ENCODE measurements around the gene MYL5.
"Not testable (repeated sequence)": the region's sequence is repeated elsewhere in the genome, so short reads cannot be mapped to it uniquely, and the experiment has no call there.

The MYL5 gene

DNA sequence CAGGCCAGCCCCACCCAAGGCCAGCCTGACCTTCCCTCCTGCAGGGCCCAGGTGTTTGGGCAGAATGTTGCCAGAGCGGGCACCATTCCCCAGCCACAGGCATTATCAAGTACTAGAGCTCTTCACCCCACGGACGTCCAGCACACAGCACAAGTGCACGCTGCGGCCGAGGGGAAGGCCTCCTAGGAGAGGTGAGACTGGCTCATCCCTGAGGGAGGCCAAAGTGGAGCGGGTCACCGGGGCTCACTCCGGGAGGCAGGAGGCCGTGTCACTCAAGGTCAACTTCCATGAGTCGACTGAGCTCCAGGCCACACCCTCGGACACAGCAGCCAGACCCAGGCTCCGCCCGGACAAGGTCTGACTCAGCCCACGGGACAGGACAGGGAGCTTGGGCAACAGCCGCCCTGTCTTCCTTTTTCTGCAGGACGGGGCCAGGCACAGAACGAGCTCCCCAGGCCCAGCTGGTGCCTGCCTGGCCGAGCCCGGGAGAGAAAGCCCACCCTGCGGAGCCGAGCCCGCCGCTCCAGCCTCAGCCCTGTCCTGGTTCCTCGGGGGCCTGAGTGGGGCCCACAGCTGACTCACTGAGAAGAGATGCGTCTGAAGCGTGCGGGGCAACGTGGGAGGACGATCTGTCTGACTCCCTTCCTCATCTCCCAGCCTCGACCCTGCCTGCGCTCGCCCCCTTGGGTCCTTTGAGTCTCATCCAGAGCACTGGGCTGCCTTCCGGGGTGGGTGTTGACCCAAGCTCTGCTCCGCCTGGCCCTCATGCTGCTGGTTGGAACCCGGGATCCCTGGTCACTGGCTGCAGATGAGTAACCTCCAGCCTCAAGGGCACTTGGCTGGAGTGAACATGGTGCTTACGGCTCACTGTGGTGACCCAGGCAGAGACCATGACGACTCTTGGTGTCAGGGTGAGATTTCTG is 13.0 kb downstream of the MYL5 start:
- FAIRE-seq: no peak

DNA sequence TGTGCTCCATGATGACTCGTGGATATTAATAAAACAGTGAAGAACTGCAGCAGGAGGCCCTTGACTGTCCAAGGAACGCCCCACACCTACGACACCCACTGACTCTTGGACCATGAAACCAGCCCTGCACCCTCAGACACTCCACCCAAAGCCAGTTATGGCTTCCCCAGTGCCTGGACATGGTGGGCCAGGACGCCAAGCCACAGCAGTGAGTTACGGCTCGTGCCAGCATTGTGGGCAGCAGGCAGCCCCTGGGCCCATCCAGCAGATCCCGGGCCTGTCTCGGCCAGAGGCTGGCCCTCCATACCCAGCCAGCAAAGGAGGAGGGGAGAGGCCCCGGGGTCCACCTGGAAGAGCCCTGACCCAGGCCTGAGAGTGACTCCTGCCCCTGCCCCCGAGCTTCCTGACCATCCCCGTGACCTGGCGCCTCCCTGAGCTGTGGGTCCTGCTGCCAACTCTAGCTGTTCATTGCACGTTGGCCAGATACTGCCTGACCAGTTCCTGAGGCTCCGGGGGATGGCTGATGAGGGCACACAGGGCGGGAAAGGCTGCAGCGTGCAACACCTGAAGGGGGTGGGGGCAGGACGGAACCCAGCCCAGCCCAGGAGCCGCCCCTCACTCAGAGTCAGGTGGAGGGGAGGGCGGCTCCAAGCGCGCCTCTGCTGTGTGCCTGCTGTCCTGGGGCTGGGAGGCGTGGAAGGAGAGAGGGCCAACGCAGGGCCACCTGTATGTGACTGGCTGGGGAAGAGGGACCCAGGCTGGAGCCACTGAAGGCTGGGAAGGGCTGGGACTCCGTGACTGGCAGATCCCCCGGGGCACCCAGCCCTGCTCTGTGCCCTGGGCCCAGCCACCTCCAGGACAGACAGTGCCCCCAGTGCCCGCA is 13.9 kb downstream of the MYL5 start:
- no peak for FAIRE-seq

DNA sequence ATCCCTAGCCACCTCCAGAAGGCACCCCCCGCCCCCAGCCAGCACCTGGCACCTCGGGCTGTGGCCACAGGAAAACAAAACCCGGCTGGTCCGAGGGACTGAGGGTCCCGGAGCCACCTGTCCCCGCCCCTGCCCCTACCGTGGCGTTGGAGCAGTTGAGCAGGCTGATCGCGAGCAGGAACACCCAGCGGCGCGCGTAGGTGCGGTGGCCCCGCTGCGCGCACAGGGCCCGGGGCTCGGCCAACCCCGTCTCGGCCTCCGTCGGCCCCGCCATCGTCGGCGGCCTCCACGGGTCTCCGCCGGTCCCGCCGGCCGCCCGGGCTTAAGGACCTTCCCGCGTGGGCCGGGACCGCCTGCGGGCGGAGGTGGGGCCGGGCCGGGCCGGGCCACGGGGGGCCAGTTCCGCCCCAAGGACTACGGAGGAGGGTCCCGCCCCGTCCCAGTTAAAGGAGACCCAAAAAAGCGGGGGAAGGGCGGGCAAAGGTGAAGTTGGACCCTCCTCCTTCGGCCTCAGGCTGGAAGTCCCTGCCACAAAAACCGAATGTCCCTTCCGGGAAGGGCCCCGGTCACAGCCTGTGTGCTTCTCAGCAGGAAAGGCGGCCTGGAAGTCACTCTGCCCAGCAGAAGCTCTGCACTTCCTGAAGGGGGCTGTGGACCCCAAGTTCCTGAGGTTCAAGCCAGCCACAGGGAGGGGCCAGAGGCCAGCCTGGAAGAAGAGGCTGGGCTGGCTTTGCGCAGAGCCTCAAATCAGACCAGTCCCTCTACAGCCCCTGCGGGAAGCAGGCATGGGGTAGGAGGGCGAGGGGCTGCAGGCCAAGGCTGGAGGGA is 14.7 kb downstream of the MYL5 start, which contains the start of gene SLC49A3:
Gene SLC49A3, minus strand, starts transcription at position 298 of the 828 bp plus-strand sequence. Its CDS starts 24 bp downstream, at position 274.
- FAIRE-seq: no peak

DNA sequence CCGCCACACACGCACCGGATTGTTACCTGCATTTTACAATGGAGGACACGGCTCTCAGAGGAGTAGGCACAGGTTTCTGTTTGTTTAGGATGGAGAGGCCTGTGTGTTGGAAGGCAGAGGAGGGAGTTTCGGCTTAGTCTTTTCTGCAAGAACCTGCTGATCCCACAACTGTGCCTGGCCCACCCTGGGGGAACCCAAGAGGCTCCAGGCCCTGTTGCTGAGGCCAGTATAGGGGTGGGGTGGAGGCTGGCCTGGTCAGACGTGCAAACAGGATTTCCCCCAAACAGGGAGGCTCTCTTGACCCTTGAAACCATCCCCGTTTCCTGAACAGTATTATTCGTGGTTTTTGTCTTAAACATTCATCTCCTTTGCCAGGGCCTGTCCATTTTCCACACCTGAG is 15.4 kb downstream of the MYL5 start:
- no peak for FAIRE-seq

DNA sequence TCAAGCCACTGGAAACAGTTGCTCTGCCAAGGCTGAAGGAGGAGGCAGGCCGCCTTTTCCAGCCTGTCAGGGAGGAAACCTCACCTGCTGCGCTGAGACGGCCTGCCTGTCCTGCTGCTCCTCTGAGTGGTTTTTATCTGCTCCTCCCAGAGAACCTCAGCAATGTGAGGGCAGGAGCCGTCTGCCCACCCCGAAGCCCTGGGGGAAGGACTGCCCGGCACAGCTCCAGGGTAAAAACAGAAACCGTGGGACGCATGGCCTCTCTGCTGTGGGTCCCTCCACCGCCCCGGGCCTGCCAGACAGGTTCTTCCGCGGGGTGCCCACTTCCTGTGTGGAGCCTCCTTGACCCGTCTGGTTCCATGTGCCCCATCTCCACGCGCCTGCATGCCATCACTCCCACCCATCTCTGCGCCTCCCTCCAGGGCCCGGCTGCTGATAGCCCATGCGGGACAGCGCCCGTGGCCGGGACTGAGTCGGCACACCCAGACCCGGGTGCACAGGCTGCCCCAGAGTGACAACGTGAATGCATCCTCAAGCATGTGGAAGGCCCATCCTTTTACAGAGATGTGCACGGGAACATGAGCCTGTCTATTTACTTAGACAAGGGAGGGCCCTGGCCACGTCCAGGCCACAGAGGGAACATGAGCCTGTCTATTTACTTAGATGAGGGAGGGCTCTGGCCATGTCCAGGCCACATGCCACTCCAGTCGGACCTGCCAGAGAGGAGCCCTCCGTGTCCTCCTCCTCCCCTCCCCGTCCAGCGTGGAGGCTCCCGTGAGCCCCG is 18.6 kb downstream of the MYL5 start:
- no peak for FAIRE-seq

DNA sequence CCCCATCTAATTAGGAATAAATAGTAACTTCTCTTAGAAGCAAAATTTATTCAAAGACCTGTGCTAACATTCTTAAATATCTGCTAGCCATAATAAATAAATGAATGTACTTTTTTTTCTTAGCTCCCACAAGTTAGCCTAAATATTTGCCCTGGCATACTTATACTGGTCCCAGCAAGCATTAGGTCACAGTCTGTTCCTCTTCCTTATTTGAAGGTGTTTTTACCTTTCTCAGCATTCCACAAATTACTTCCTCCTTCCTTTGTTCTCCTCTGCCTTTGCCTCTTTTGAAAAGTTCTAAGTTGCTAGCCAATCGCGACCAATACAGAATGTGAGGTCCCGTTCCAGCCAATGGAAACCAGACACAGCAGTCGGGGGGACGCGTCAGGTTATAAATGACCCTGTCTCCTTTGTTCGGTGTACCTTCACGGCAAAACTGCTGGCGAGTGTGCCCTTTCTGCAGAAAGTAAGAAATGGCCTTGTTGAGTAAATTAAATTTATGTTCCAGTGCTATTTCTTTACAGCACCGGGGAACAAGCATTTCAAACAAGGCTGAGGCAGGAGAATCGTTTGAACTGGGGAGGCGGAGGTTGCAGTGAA is 20.1 kb downstream of the MYL5 start:
- not testable (repeated sequence) for FAIRE-seq

DNA sequence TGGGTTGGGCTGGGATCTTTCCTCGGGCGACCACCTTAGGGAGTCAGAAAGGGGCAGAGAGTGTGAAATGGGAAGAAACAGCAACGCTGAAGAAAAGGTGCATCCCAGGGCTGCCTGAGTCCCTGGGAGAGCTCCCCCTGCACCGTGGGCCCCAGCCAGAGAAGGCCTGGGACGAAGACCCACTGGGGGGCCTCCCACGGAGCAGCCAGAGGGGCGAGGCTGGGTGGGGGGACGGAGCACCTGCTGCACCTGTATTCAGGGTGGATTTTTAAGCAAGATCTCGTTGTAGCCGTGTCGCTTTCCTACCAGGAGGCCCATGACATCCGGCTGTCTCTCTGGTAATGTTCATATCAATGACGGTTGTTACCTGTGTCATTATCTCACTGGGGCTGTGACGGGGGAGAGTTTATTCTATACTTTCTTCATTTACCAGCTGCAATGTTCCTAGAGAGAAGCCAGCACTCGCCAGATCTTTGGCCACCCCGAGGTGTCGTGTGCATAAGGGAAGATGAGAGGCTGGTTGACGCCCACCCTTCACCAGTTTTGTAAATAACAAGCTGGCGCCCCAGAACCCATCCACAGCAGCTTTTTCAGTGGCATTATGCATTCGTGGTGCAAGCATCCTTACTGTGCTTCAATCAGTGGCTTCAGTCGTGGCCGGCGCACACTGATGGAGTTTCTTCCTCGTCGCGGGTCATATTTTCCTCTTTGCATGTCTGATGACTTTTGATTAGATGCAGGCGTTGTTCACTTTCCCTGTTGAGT is 25.7 kb downstream of the MYL5 start:
- no peak for FAIRE-seq

DNA sequence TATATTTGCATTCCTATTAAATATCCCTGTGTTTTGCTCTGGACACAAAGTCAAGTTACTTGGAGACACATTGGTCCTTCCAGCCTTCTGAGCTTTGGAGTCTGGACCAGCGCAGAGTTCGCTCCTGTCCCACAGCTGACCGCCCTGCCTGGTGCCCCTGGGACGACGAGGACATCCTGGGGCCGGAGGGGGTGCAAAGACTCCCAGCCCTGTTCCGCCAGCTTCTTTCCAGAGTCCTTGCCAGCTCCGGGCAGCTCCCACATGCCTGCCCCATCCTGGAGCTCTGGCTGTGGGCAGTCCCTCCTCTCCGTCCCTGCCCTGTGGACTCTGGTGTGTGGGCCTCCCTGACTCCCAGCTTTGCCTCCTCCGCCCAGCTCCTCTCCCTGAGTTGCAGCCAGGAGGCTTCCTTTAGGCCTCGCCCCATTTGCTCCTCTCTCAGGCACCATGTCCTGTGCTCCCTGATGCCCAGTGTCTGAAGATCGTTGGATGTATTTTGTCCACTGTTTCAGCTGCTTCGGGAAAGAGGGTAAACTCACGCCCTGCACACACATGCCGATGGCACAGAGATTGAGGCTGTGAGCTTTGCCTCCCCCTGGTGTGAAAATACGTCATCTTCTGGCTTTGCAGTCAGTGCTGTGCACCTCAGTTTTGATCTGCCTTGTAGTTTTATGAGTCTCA is 26.4 kb downstream of the MYL5 start:
- no peak for FAIRE-seq

DNA sequence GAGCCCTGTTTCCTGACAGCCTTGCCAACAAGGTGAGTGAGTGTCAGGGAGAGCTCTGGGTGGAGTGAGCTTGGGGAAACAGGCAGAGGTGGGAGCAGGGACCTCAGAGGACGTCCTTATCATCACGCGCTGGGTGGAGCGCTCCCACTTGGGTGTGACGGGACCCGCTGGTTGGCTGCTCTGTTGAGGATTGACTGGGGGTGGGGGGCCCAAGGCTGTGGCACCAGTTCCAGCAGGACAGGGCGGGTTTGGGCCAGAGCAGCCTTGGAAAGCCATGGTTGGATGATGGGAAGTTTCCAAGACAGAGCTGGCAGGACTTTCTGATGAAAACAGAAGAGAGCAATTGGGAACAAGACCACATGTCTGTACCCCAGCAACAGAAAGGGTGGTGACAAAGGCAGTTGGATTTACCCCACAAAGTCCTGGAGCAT is 28.3 kb downstream of the MYL5 start:
- no peak for FAIRE-seq

DNA sequence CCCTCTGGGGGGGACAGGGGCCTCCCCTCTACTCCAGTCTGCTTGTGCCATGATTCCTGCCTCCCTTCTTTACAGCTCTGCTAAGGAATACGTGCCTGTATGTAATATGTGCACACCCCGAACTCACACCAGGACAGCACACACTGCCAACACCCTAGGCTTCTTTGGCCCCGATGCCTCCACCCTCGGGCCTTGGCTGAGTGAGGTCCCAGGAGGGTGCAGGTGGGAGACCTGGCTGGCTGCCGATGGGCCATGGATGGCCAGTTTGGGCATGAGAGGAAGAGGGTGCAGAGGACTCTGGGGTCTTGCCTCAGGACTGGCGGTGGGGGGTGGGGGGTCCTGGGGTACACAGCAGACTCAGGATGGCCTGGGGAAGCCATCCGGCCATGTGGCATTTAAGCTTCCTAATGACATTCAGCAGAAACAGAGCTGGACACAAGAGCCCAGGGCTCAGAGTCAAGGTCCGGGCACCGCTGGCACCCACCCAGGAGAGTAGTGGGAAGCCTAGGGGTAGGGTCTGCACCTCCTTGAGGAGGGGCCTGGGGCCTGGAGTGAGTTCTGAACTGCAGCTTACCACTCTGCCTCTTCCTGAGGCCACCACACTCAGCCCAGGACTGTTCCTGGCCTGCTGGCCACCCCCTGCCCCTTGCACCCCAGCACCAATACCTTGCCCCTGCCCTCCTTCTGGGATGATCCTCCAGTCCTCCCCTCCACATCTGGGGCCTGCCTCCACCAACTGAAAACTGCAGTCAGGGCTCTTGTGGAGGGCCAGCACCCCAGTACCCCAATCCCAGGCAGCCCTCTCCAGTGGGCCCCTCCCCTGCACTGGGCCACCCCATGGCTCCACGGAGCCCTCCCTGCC is 29.2 kb downstream of the MYL5 start:
- no peak for FAIRE-seq

DNA sequence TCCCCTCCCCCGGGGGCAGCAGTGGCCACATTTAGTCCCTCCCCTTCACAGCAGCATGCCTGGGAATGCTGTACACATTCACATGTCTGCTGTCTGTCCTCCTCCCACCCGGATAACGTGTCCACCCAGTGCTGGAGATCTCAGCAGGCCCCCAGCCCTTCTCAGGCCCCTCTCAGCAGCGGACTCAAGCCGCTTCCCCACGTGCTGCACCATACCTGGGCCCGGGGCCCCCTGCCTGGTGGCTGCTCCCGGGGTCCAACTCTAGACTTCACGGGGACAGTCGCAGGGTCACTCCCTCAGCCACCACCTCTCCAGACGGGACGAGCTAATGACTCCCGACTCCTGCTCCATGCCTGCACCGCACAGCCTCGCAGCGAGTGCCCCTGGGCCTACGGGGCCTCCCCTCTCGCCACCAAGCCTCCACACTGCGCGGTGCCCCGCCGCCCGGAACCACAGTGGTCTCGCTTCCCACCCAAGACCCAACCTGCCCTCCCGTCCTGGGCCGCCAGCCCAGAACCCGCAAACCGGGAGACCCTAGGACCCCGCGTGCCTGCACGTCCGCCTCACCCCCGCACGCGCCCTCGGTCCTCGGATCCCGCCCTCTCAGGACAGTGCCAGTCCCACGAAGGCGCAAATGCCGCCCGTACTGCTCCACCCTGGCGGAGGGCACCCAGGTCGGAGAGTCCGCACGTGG is 30.0 kb downstream of the MYL5 start:
- FAIRE-seq: no peak

DNA sequence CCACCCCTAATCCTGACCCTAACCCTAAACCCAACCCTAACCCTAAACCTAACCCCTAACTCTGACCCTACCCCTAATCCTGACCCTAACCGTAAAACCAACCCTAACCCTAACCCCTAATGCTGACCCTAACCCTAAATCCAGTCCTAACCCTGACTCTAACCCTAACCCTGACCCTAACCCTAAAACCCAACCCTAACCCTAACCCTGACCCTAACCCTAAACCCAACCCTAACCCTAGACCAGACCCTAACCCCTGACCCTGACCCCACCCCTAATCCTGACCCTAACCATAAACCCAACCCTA is 30.6 kb downstream of the MYL5 start:
- no peak for FAIRE-seq

DNA sequence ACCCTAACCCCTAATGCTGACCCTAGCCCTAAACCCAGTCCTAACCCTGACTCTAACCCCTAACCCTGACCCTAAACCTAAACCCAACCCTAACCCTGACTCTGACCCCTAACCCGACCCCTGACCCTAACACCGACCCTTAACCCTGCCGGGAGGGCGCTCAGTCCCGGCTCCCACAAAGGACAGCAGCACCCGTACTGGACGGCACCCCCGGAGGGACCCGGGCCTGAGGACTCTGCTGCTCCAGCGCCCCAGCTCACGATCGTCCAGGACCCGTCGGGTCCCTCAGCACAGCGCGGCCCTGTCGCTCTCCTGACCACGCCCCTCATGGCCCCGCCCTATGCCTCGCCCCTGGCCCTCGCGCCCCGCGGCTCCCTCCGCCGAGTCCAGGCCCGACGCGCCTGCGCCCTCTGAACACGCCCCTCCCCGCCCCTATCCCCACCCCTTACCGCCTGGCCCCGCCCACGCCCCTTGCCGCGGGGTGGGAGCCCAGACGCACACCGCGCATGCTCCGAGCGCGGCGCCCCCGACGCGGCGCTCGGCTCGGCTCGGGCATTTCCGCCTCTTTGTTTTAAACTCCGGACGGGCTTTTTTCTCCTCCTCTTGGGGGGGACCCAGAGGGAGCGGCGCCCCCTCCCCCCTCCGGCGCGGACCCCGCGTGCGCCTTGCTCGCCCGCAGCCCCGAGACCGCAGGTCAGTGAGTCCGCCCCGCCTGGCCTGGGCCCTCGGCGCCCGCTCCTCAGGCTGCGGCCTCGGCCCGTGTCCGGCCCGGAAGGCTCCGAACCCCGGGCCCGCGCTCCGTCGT is 31.1 kb downstream of the MYL5 start, which contains the start of gene PCGF3:
Gene PCGF3, plus strand, starts transcription at position 555 of the 805 bp plus-strand sequence. CDS start 27,849 bp downstream, outside the sequence.
- FAIRE-seq: no peak

DNA sequence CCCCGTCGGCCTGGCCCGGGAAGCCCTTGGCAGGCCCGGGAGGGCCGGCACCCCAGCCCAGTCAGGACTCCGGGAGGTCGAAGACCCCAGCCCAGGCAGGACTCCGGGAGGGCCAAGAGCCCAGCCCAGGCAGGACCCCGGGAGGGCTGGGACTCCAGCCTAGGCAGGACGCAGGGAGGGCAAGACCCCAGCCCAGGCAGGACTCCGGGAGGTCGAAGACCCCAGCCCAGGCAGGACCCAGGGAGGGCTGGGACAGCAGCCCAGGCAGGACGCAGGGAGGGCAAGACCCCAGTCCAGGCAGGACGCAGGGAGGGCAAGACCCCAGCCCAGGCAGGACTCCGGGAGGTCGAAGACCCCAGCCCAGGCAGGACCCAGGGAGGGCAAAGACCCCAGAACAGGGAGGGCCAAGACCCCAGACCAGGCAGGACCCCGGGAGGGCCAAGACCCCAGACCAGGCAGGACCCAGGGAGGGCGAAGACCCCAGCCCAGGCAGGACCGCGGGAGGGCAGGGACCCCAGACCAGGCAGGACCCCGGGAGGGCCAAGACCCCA is 31.8 kb downstream of the MYL5 start:
- not testable (repeated sequence) for FAIRE-seq

DNA sequence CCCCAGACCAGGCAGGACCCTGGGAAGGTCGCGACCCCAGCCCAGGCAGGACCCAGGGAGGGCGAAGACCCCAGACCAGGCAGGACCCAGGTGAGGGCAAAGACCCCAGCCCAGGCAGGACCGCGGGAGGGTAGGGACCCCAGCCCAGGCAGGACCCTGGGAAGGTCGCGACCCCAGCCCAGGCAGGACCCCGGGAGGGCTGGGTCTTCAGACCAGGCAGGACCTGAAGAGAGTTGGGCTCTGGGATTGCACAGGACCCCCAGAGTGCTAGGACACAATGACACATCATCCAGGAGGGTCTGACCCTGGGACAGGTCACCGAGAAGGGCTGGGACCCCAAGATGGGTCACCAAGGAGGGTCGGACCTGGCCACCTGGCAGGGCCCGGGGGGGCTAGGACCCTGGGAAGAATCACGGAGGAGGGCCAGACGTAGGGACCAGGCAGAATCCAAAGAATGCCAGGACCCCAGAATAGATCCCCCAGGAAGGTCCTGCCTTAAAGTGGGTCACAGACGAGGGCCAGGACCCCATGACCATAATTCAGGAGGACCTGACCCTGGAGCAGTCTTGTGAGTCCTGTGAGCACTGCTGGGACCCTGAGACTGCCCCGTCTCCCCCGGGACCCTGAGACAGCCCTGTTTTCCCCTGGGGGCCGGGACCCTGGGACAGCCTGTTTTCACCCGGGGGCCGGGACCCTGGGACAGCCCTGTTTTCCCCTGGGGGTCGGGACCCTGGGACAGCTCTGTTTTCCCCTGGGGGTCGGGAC is 32.7 kb downstream of the MYL5 start:
- no peak for FAIRE-seq

DNA sequence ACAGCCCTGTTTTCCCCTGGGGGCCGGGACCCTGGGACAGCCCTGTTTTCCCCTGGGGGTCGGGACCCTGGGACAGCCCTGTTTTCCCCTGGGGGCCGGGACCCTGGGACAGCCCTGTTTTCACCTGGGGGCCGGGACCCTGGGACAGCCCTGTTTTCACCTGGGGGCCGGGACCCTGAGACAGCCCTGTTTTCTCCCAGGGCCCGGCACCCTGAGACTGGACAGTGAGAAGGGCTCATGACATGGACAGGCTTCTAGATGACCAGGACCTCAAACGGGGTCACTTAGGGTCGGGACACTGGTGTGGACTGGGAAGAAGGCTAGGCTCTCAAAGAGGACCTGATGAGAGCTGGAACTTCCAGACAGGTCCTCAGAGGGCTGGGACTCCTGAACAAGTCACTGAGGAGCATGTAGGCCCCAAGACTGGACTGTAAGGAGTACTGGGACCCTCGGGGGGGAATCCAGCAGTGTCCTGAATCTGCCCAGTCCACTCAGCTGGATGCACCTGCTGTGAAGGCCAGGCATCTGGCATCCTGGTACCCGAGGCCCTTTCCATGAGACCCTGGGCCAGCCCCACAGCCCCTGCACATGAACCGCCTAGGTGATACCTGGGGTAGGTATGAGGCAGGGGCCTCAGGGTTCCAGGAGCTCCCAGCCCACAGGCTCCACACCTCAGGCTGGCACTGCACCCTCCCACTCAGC is 33.7 kb downstream of the MYL5 start:
- no peak for FAIRE-seq

Data from islet of Langerhans (tissue), 1 donor.